Gastroesophageal sphincter (tissue), 4 donors: ENCODE results near the gene RDH11. TPM values are rescaled to one million over a fixed set of nuclear protein-coding genes. Genes with fewer than 3 reads are reported as not detected.

Experiments
- ATAC-seq: fragments of 150-250 bp; one replicate; pipeline ENCODE4 v1.9.1; 2016; ENCODE audit warnings: mild to moderate bottlenecking, moderate library complexity
- H3K27ac ChIP-seq, 4 donors: fragments of 200-600 bp; sonication (generic) in 3 of 4; 1 replicate in 3 of 4; 2 replicates in 1 of 4; pipeline ENCODE4 v1.5.1; 2016 to 2019
- H3K27me3 ChIP-seq: fragments of 200-600 bp; sonication (generic); one replicate; pipeline ENCODE4 v1.5.1; 2019
- H3K36me3 ChIP-seq, 2 donors: fragments of 200-600 bp; sonication (generic); one replicate each; pipeline ENCODE4 v1.5.1; 2019; ENCODE audit warnings: control low read depth in 1 of 2
- H3K4me1 ChIP-seq, 3 donors: fragments of 200-600 bp; sonication (generic); 1 replicate in 2 of 3; 2 replicates in 1 of 3; pipeline ENCODE4 v1.5.1; 2016 to 2019; ENCODE audit warnings: control low read depth in 2 of 3
- H3K4me3 ChIP-seq, 2 donors: fragments of 200-600 bp; sonication (generic); one replicate each; pipeline ENCODE4 v1.5.1; 2019; ENCODE audit warnings: mild to moderate bottlenecking in 1 of 2, moderate library complexity in 1 of 2
- H3K9me3 ChIP-seq, 3 donors: fragments of 200-600 bp; sonication (generic); one replicate each; pipeline ENCODE4 v1.5.1; 2017 to 2019; ENCODE audit warnings: control low read depth in 2 of 3
- EP300 ChIP-seq: sonication (generic); formaldehyde crosslinking; IDR thresholded peaks from one replicate; pipeline ENCODE4 v1.6.1; 2017; ENCODE audit warnings: antibody characterized with exemption, mild to moderate bottlenecking
- POLR2A ChIP-seq, 2 donors: fragments of 450-650 bp; IDR thresholded peaks; one replicate each; pipeline ENCODE4 v1.6.1; 2017; ENCODE audit warnings: antibody characterized with exemption in 2 of 2, mild to moderate bottlenecking in 2 of 2, moderate library complexity in 1 of 2
- POLR2AphosphoS5 ChIP-seq: sonication (generic); formaldehyde crosslinking; IDR thresholded peaks from one replicate; pipeline ENCODE4 v1.6.1; 2017; ENCODE audit warnings: antibody characterized with exemption
- WGBS, 2 donors: methylation state at CpG; one replicate each; pipeline ENCODE4 v1.1.5; 2018; ENCODE audit warnings: low coverage in 1 of 2; 5-methylcytosine and 5-hydroxymethylcytosine counted together
- total RNA-seq, 4 donors: library from RNA; depleted of rRNA; stranded (reverse); fragments of >200 nt; gene quantifications; one replicate each; pipeline ENCODE4 v1.1.0, GENCODE V29; 2016
- TF ChIP-seq, protein P1 (sequence below), 4 experiments: fragments of 200-600 bp in 2 of 4; fragments of 450-650 bp in 2 of 4; sonication (generic) in 1 of 4; IDR thresholded peaks; one replicate each; pipeline ENCODE4 v1.5.1; 2017 to 2019; ENCODE audit warnings: antibody characterized with exemption in 4 of 4, mild to moderate bottlenecking in 2 of 4, moderate library complexity in 2 of 4

The RDH11 gene, protein sequence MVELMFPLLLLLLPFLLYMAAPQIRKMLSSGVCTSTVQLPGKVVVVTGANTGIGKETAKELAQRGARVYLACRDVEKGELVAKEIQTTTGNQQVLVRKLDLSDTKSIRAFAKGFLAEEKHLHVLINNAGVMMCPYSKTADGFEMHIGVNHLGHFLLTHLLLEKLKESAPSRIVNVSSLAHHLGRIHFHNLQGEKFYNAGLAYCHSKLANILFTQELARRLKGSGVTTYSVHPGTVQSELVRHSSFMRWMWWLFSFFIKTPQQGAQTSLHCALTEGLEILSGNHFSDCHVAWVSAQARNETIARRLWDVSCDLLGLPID
- 10 to 100 TPM; 38.5 to 42.5 (median 41.4) TPM for total RNA-seq

- H3K4me3 ChIP-seq = peak within 1 kb of the TSS; percentile 77 to 90
- ATAC-seq = peak; percentile 99
- H3K4me1 ChIP-seq = peaks cover 0 to 28% (median 4%) of the 10 kb centered on the region in 3 donors
- TF ChIP-seq EP300 (no peak), POLR2A (IDR thresholded peaks at IDR 0.05) (peak; percentile 56 to 68), POLR2AphosphoS5 (peak; percentile 86)
- TF ChIP-seq, protein P1, sequence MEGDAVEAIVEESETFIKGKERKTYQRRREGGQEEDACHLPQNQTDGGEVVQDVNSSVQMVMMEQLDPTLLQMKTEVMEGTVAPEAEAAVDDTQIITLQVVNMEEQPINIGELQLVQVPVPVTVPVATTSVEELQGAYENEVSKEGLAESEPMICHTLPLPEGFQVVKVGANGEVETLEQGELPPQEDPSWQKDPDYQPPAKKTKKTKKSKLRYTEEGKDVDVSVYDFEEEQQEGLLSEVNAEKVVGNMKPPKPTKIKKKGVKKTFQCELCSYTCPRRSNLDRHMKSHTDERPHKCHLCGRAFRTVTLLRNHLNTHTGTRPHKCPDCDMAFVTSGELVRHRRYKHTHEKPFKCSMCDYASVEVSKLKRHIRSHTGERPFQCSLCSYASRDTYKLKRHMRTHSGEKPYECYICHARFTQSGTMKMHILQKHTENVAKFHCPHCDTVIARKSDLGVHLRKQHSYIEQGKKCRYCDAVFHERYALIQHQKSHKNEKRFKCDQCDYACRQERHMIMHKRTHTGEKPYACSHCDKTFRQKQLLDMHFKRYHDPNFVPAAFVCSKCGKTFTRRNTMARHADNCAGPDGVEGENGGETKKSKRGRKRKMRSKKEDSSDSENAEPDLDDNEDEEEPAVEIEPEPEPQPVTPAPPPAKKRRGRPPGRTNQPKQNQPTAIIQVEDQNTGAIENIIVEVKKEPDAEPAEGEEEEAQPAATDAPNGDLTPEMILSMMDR (IDR thresholded peaks at IDR 0.05) = no peak
- H3K27ac ChIP-seq = peak within 1 kb of the TSS; percentile 44 to 89 (median 87)
- H3K27me3 ChIP-seq = no peaks in the 10 kb centered on the region
- H3K36me3 ChIP-seq = peaks cover 0 to 22% of the 10 kb centered on the region in 2 donors
- H3K9me3 ChIP-seq = no peaks in the 10 kb centered on the region
- WGBS, 2 donors = 0% methylated on average over 10 to 18 of the region's 25 CpGs
These were observed at the start of gene RDH11 for GRCh38 chr14:67695394-67695949. Gene RDH11 (minus strand): TSS chr14:67695764. CDS start chr14:67695703, 61 bp downstream.

DNA sequence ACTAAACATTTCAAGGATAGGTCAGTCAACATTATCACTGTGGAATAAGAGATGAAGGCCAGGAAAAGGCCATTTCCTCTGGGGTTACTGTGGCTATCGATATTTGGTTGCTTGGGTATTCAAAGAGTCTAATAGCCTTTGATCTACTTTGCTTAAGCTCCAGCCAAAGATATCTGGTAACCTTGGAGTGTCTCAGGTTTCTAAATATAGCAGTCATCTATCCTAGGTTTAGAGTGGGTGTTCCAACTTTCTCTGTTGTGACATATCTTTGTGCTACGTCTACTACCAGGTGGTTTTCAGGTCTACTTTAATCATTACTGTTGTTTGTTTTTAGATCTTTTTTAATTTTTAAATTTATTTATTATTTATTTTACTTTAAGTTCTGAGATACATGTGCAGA lies 48.5 kb upstream of the RDH11 start:
- H3K27me3 ChIP-seq = no peaks in the 10 kb centered on the region
- no peak for ATAC-seq
- TF ChIP-seq EP300 (no peak), POLR2A (IDR thresholded peaks at IDR 0.05) (no peak), POLR2AphosphoS5 (no peak)
- TF ChIP-seq, protein P1 (IDR thresholded peaks at IDR 0.05) = no peak
- no peaks in the 10 kb centered on the region for H3K4me1 ChIP-seq
- H3K27ac ChIP-seq = no peak overlapping the region
- H3K4me3 ChIP-seq = no peak overlapping the region
- H3K9me3 ChIP-seq = no peaks in the 10 kb centered on the region
- 55 to 64% methylated on average over 2 of the region's 2 CpGs for WGBS, 2 donors
- H3K36me3 ChIP-seq = peaks cover 0 to 33% of the 10 kb centered on the region in 2 donors

- no peak overlapping the region for H3K4me3 ChIP-seq
- H3K27me3 ChIP-seq = no peaks in the 10 kb centered on the region
- H3K36me3 ChIP-seq = no peaks in the 10 kb centered on the region
- WGBS, 2 donors = 57 to 58% methylated on average over 6 to 11 of the region's 12 CpGs
- no peaks in the 10 kb centered on the region for H3K4me1 ChIP-seq
- H3K9me3 ChIP-seq = no peaks in the 10 kb centered on the region
- no peak overlapping the region for H3K27ac ChIP-seq
- peak; percentile 93 for ATAC-seq
- peak; percentile 39 for TF ChIP-seq POLR2AphosphoS5
- no peak for TF ChIP-seq POLR2A (IDR thresholded peaks at IDR 0.05)
- TF ChIP-seq EP300 = no peak
- TF ChIP-seq, protein P1 (IDR thresholded peaks at IDR 0.05) = no peak
These were observed 43.4 kb upstream of the RDH11 start for GRCh38 chr14:67738740-67739504.

DNA sequence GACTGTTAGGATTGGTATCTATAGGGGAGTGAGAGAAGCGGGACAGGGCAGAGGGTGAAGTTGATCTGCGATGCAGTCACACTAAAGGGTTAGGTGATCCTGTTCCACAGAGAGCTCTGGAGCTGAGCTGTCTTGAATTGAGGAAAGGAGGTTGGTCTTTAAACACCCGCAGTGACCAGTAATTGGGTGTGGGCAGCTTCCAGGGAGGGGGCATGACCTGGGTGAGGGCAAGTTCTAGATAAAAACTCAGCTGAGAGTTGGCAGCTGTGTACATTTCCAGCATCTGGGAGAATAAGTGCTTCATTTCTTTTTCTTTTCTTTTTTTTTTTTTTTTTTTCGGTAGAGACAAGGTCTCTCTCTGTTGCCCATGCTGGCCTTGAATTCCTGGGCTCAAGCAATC lies 41.2 kb upstream of the RDH11 start:
- Histone ChIP-seq H3K4me3 (no peak overlapping the region), H3K4me1 (no peaks in the 10 kb centered on the region), H3K9me3 (no peaks in the 10 kb centered on the region), H3K27ac (no peak overlapping the region), H3K27me3 (no peaks in the 10 kb centered on the region), H3K36me3 (no peaks in the 10 kb centered on the region)
- no peak for ATAC-seq
- TF ChIP-seq POLR2A (IDR thresholded peaks at IDR 0.05) (no peak), EP300 (no peak), POLR2AphosphoS5 (no peak)
- TF ChIP-seq, protein P1 (IDR thresholded peaks at IDR 0.05) = no peak
- 81 to 84% methylated on average over 3 of the region's 4 CpGs for WGBS, 2 donors
